T-helper 2 cell treated with Interferon-gamma antibody and Interleukin-4, amounts not matched to agents 100 ng/mL and 5 ng/mL, for 36 hours (primary cell): ENCODE data around the gene CYP2F1. TPM values are rescaled to one million over a fixed set of nuclear protein-coding genes. Genes with fewer than 3 reads are reported as not detected.
"Not testable (repeated sequence)": the region's sequence is repeated elsewhere in the genome, so short reads cannot be mapped to it uniquely, and the experiment has no call there.

ENCODE experiments used
- intact Hi-C: fragments of 100-400 bp; cut with micrococcal nuclease; formaldehyde crosslinking; loops from one replicate; pipeline ENCODE4 v1.15.1; 2023
- total RNA-seq: library from RNA; stranded (reverse); gene quantifications from 2 replicates; pipeline ENCODE4 v1.2.3, GENCODE V29; 2022

The CYP2F1 gene, protein sequence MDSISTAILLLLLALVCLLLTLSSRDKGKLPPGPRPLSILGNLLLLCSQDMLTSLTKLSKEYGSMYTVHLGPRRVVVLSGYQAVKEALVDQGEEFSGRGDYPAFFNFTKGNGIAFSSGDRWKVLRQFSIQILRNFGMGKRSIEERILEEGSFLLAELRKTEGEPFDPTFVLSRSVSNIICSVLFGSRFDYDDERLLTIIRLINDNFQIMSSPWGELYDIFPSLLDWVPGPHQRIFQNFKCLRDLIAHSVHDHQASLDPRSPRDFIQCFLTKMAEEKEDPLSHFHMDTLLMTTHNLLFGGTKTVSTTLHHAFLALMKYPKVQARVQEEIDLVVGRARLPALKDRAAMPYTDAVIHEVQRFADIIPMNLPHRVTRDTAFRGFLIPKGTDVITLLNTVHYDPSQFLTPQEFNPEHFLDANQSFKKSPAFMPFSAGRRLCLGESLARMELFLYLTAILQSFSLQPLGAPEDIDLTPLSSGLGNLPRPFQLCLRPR
- not detected in 2 replicates for total RNA-seq

DNA sequence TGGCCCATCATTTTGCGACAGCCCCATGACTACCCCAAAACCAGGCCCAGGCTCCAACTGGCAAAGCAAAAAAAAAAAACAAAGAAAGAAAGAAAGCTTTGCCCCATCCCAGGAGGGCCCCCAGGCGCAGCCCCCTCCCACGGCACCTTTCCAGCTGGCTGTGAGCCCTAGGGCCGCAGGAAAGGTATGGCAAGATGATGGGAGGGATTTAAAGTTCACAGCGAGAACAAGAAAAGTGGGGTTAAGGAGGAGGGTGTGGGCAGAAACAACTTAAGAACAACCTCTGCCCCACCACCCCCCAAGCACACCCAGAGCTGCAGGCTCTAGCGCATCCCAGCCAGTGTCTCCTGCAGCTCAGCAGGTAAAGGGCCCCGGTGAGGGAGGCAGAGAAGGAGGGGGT lies at the start of gene CYP2F1:
Gene CYP2F1 (plus strand): TSS at position 301 of the 400 bp plus-strand sequence. CDS start 1,757 bp downstream, outside the sequence.
- intact Hi-C loops = no loop called here

DNA sequence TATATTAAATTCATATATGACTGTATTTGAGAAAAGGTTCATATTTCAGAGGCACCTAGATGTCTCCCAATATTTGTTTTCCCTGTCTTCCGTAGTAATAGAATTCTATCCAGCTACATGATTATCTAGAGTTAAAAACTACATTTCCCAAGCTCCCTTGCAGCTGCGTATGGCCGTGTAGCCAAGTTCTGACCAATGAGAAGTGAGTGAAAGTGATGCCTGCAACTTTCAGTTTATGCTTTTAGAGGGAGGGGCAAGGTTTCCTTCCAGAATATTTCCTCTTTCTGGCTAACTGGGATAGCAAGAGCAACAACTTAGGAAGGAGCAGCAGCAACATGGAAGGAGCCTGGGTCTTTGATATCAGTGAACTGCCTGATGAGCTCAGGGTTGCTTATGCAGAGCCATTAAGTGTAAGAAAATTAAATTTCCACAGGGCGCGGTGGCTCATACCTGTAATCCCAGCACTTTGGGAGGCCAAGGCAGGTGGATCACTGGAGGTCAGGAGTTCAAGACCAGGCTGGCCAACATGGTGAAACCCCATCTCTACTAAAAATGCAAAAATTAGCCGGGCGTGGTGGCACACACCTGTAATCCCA lies 49.2 kb upstream of the CYP2F1 start:
- intact Hi-C loops = no loop called here

DNA sequence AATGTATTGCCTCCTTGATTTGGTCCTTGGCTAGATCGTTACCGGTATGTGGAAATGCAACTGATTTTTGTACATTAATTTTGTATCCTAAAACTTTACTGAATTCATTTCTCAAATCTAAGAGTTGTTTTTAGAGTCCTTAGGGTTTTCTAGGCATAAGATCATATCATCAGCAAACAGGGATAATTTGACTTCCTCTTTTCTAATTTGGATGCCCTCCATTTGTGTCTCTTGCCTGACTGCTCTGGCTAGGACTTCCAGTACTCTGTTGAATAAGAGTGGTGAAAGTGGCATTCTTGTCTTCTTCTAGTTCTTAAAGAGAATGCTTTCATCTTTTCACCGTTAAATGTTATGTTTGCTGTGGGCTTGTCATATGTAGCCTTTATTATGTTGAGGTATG lies 37.9 kb upstream of the CYP2F1 start:
- intact Hi-C loops = no loop called here

DNA sequence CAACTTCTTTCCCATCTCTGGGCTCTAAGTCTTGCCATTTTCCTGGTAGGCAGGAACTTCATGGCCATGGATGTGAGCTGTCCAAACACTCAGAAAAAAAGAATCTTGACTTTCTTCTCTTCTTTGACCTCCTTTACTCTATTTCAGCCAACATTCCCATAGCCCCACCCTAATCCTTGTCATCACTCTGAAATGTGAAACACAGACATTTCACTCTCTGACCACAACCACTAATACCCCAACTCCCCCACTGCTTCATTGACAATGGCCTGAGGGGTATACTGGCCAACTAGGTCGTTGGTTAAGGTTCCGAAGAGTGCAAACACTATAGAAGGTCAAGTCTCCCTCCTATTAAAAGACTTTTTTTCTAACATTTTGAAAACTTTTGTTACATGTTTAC lies 30.7 kb upstream of the CYP2F1 start:
- intact Hi-C loops = no loop called here

DNA sequence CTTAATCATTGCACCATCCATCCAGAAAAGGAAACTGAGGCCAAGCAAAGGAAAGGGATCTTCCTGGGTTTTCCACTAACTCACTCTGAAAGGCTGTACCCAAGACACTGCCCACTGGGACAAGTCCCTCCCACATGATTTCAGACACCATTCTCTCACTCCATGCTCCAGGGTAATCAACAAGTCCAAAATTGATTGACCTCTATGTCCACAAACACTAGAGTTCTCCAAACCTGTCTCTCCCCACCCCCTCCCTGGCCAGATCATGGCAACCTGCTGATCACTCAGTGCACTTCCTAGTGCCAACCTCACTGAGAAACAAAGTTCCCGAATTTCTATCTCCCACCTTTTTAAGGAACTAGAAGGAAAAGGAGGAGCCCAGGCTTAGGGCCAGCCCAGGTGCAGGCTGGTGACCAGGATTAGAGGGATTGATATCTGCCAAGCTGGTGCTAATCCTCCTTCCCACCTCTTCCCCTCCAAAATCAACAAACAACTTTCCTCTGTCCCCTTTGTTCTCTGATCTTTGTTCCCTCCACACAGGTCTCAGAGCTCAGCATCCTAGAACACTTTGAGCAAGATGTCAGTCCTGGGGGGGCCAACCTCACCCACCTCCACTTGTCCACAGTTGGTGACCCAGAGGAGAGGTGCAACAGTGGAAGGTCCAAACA lies 28.4 kb upstream of the CYP2F1 start:
- intact Hi-C loops = no loop called here

DNA sequence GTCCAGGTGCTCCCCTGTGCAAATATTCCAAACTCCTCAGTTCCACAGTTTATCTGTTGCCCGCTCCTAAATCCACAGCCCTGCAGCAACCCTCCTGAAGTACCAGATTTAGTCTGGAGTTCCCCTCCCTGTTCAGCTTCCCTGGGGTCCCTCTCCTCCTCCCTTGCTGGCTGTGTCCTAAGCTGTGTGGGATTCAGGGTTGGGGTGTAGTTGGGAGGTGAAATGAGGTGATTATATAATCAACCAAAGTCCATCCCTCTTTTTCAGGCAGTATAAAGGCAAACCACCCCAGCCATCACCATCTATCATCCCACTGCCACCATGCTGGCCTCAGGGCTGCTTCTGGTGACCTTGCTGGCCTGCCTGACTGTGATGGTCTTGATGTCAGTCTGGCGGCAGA lies 26.1 kb upstream of the CYP2F1 start, which contains the start of gene CYP2A13:
Gene CYP2A13 (plus strand): TSS at position 301 of the 400 bp plus-strand sequence. CDS start 21 bp downstream, at position 322.
- intact Hi-C loops = no loop called here

DNA sequence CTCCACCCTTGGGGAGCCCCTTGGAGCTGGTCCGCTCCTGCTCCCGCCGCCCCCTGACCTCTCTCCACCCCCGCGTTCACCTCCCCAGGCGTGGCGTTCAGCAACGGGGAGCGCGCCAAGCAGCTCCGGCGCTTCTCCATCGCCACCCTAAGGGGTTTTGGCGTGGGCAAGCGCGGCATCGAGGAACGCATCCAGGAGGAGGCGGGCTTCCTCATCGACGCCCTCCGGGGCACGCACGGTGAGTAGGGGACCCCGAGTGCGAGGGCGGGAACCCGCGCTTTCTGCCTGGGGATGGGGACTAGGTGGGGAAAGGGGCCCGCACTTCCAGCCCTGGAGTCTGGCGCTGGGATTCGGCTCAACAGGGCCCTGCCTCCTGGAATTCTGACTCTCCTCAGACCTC lies 24.3 kb upstream of the CYP2F1 start:
- intact Hi-C loops = no loop called here

DNA sequence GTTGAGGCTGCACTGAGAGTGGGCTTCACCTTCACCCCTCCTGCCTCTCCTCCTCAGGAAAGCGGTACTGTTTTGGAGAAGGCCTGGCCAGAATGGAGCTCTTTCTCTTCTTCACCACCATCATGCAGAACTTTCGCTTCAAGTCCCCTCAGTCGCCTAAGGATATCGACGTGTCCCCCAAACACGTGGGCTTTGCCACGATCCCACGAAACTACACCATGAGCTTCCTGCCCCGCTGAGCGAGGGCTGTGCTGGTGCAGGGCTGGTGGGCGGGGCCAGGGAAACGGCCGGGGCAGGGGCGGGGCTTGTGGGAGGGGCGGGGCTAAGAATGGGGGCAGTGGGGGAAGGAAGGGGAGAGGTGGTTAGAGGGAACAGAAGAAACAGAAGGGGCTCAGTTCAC lies 18.5 kb upstream of the CYP2F1 start:
- intact Hi-C loops = no loop called here

DNA sequence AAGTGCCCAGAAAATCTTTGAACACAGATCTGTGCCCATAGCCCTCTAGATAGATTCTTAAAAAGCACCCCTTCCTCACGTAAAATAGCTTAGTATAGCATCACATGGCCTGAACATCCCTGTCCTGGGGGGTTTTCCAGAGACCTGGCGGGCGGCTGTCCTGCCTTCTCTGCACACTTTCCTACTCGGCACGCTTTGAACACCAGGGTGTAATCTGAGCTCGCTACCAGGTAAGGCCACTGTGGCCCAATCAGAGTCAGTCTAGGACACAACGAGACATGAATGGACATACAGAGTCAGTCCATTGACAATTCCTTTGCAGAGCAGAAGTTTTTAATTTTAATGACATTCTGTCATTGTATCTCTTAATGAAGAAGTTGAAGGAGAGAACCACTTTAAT lies 17.9 kb upstream of the CYP2F1 start:
- intact Hi-C loops = no loop called here

DNA sequence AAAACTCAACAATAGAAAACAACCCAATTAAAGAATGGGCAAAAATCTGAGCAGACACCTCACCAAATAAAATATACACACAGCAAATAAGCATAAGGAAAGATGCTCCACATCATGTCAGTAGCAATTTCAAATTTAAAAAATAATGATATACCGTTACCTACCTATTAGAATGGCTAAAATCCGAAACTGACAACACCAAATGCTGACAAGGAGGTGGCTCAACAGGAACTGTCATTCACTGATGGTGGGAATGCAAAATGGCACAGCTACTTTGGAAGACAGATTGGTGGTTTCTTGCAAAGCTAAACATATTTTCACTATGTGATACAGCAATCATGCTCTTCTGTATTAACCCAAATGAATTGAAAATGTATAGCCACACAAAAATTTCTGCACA lies 16.9 kb upstream of the CYP2F1 start:
- intact Hi-C loops = no loop called here

DNA sequence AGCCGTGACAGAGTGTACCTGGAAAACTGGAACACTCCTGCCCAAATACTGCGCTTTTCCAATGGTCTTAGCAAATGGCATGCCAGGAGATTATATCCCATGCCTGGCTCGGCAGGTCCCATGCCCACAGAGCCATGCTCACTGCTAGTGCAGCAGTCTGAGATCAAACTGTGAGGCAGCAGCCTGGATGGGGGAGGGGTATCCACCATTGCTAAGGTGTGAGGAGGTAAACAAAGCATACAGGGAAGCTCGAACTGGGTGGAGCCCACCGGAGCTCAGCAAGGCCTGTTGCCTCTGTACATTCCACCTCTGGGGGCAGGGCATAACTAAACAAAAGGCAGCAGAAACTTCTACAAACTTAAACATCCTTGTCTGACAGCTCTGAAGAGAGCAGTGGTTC lies 15.5 kb upstream of the CYP2F1 start:
- intact Hi-C loops = no loop called here

DNA sequence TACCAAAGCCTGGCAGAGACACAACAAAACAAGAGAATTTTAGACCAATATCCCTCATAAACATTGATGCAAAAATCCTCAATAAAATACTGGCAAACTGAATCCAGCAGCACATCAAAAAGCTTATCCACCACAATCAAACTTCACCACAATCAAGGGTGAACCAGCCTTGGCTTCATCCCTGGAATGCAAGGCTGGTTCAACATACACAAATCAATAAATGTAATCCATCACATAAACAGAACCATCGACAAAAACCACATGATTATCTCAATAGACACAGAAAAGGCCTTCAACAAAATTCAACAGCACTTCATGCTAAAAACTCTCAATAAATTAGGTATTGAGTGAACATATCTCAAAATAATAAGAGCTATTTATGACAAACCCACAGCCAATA lies 12.0 kb upstream of the CYP2F1 start:
- intact Hi-C loops = not testable (repeated sequence)

DNA sequence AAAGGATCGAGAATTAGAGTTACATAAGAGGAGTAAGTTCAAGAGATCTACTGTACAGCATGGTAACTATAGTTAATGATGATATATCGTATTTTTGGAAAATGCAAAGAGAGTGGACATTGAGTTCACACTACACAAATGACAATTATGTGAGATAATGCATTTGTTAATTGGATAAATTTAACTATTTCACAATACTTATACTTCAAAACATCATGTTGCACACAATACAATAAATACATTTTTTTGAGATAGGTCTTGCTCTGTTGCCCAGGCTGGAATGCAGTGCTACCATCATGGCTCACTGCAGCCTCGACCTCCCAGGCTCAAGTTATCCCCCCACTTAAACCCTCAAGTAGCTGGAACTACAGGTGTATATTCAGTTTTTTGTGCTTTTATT lies 8.1 kb upstream of the CYP2F1 start:
- intact Hi-C loops = no loop called here

DNA sequence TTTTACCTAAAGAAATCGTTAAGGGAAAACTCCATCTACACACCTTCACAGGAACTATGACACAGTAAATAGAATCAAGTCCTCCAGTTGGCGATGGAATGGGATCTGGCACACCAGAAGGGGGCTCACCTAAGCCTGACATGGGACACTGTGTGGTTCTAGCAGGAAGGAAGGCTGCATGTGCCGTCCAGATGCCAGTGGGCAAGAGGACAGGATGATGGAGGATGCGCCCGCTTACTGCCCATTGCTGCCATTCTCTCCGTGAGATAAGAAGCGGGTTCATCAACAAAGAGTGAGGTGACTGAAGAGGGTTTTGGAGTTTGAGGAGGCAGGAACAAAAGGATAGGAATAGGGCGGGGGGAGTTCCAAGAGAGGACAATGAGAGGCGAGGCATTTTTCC lies 2.9 kb upstream of the CYP2F1 start:
- intact Hi-C loops = no loop called here

DNA sequence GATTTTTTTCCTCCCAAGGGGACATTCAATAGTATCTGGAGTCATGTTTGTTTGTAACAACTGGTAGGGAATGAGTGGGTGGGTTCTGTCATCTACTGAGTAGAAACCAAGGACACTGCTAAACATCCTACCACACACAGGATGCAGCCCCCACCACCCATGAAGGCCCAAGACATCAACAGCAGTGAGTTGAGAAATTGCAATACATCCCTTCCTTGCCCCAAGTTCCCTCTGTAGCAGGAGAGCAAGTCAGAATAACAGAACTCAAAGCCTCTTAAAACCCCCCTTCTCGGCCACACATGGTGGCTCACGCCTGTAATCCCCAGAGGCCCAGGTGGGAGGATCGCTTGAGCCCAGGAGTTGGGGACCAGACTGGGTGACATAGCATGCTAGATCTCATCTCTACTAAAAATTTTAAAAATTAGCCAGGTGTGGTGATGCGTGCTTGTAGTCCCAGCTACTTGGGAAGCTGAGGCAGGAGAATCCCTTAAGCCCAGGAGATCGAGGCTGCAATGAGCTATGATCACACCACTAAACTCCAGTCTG lies 2.4 kb upstream of the CYP2F1 start:
- intact Hi-C loops = no loop called here

DNA sequence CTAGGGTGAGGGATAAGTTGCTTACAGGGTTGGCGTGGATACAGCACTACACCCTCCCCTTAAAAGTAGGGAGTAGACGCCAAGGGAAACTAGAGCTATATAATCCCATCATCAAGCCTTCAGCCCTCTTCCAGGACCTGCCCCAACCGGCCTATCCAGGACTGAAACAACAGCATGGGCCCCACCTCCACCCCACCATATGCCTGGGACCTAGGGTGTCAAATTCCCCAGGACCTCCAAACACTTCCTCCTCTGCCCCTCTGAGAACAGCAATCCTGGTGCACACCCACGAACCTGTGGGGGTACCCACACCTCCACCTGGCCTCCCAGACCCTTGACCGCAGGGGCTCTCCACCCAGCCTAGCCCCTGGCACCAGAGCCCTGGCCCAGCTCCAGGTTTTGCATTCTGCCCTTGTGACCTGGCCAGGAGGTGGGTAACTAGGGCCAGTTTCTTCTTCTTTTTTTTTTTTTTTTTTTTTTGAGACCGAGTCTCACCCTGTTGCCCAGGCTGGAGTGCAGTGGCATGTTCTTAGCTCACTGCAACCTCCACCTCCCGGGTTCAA lies 1.4 kb upstream of the CYP2F1 start:
- intact Hi-C loops = no loop called here

DNA sequence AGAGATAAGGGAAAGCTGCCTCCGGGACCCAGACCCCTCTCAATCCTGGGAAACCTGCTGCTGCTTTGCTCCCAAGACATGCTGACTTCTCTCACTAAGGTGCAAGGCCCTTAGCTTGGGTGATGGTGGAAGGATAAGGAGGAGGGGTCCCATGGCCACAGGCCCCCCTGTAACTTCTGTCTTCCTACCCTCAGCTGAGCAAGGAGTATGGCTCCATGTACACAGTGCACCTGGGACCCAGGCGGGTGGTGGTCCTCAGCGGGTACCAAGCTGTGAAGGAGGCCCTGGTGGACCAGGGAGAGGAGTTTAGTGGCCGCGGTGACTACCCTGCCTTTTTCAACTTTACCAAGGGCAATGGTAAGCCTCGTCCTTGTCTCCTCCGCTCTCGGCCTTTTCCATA lies 2.0 kb downstream of the CYP2F1 start:
- intact Hi-C loops = no loop called here

DNA sequence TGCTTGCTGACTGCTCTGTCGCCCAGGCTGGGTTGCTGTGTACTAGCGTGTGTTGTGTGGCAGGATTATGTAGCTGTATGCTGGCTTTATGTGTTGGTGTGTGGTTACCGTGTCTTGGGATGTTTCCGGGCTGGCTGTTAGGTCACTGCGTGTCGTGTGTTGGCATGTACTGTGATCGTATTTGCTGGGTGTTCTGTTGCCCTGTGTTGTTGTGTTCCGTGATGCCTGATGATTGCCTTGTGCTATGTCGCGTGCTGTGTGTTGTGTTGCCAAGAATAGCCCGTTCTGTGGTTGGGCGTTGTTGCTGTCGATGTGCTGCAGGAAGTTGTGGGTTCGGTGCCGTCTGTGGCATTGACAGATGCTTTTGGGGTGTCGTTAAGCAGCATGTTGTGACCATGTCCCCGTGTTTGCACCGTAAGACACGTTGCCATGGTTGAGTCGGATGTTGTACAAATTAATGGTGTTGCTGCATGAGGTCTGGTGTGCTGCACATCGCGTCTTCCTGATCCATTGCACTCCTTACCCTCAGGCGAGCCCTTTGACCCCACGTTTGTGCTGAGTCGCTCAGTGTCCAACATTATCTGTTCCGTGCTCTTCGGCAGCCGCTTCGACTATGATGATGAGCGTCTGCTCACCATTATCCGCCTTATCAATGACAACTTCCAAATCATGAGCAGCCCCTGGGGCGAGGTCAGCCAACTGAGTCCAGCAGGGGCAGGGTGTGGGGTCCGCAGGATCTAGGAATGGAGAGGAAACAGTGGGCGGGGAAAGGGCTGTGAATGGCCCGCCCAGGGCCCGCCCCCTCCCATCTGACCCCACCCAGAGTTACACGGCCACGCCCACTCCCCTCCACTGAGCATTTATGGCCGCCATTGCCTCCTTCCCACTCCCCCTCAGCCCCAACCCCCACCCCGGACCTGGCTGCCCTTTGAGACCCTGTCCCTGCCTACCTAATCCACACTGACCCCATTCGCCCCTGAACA lies 7.0 kb downstream of the CYP2F1 start:
- intact Hi-C loops = not testable (repeated sequence)

DNA sequence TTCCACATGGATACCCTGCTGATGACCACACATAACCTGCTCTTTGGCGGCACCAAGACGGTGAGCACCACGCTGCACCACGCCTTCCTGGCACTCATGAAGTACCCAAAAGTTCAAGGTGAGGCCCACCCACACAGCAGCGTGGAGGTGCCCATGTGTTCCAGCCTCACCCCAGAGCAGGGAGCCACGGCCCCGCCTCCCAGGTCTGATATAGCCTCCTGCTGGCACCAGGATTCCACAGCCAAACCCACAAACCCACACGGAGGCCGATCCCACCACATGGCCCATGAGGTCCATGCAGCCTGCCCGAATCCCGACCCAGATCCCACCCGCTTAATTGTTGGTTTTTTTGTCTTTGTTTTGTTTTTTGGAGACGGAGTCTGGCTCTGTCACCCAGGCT lies 8.6 kb downstream of the CYP2F1 start:
- intact Hi-C loops = not testable (repeated sequence)

DNA sequence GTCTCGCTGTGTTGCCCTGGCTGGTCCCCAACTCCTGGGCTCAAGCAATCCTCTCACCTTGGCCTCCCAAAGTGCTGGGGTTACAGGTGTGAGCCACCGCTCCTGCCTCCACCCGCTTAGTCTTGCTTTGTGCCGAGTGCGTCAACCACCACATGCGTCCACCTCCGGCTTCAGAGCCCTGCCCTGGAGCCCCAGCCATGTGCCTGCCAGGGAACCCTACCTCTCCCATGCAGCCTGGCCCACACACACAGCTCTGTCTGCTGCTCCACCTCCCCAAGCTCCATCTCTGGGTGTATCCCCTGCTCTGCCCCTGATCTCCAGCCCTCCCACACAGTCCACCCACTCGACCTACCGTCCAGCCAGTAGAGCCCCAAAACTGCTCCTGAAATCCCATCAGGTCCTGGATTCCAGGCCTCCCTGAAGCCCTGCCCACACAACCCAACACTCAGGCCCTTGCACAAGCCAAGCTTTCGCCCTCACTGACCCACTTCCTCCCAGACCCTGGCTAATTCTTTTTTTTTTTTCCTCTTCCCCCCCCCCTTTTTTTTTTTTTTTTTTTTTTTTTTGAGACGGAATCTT lies 9.6 kb downstream of the CYP2F1 start:
- intact Hi-C loops = no loop called here
